ENCODE data around the gene RTBDN.
A peak's percentile ranks its signal among the peaks of the same experiment; 100 is the strongest.

The RTBDN gene

GRCh38 chr19:12792051-12792852 lies 42.1 kb downstream of the RTBDN start:
- DNase-seq (ENCODE audit: low spot score), result peak; percentile 80

DNA sequence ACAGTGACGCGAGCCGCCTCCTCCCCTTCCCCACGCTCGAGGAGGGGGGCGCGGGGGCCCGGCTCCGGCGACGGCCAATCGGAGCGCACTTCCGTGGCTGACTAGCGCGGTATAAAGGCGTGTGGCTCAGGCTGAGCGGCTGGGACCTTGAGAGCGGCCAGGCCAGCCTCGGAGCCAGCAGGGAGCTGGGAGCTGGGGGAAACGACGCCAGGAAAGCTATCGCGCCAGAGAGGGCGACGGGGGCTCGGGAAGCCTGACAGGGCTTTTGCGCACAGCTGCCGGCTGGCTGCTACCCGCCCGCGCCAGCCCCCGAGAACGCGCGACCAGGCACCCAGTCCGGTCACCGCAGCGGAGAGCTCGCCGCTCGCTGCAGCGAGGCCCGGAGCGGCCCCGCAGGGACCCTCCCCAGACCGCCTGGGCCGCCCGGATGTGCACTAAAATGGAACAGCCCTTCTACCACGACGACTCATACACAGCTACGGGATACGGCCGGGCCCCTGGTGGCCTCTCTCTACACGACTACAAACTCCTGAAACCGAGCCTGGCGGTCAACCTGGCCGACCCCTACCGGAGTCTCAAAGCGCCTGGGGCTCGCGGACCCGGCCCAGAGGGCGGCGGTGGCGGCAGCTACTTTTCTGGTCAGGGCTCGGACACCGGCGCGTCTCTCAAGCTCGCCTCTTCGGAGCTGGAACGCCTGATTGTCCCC lies 42.9 kb downstream of the RTBDN start, which contains the start of gene JUNB:
Gene JUNB, plus strand, starts transcription at position 142 of the 706 bp plus-strand sequence. Its CDS starts 286 bp downstream, at position 428.
- peak; percentile 93 for DNase-seq (ENCODE audit: low spot score)

DNA sequence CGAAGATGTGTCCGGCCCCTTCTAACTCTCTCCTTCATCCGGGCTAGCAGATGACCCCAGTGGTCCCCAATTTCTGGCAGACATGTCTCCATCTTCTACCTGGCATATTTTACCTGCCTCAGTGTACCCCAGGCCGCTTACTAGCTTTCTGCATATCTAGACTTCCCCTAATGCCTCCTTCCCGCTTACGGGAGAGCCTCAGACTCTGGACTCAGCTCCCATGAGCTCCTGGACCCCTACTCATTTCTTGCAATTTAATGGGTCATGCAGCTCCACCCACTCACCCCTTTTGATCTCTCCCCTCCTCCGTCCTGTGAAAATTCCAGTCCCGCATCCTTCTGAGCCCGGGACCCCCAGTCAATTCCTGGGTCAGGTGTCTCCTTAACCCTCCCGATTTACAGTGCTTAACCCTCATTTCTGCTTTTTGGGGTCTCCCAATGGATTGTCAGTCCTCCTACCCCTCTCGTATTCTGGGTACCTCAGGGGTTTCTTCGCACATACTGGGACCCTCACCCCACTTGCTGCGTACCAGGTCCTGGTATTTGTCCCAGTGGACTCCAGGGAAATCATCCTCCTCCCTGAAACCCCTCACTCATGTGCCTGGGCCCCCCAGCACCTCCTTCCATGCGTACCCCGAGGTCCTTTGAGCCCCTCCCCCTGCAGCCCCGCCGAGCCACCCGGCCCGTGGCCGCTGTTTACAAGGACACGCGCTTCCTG lies 43.6 kb downstream of the RTBDN start:
- DNase-seq (ENCODE audit: low spot score), result no peak

DNA sequence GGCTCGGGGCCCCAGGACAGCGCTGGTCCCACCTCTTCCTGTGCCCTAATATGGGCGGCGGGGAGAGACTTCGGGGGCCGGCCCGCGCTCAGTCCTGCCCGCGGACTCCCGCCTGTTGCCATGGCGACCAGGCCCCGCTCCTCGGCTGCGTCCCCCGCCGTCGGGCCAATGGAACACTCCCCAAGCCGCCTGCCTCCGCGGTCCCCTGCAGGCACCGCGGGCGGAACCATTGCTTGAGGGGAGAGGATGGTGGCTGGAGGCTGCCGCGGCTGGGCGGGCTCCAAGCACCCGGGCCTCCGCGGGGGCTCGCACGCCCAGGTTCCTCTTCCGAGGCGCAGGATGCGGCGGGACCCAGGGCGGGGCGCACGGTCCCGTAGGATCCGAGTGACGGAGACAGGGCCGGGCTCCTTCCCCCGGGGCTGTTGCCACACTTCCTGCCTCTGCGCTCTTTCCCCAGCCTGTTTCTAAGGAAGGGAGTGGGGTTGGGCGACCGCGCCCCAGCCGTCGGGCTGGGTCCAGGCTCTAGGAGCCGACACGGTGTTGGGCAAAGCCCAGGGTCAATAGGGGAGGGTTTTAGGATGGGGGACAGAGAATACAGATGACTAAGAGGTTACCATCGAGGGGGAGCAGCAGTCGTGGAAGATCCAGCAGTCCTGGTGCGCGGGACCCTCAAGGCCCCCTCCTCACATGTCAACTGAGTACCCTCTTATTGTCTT lies 44.3 kb downstream of the RTBDN start:
- DNase-seq (ENCODE audit: low spot score), result peak; percentile 97

DNA sequence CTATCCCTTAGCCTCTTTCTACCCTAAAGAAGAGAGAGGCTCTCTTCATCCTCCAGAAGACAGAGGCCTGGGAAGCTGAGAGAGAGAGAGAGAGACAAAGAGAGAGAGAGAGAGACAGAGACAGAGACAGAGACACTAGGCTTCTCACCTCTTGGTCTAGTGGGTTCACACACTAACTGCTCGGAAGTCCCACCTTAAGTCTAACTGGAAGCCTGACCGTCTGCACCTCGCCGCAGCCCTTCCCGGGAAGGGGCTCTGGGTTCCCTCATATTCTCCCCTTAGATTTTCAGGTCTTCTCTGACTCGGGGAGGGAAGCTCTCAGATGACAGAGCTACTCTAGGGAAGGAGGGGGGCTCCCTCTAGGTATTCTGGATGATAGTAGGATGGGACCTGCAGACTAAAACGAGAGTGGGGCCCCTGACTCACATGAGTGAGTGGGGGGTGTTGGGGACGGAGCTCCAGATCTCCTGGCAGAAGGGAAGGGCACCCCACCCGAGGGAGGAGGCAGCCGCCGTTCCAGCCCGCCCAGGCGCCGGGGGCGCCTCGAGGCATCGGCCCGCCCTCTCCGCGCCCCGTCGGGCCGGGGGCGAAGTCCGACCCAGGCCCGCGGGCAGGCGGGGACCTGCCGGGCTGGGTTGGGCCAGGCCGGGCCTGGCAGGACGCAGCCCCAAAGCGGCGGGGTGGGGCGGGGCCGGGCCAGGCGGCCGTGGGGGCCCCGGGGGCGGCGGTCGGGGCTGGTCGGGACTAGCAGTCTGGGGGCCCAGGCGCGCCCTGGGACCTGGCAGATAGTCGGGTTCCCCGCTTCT lies 45.1 kb downstream of the RTBDN start:
- no peak for DNase-seq (ENCODE audit: low spot score)

GRCh38 chr19:12788682-12789097 lies 45.7 kb downstream of the RTBDN start:
- DNase-seq (ENCODE audit: low spot score), result peak; percentile 77

DNA sequence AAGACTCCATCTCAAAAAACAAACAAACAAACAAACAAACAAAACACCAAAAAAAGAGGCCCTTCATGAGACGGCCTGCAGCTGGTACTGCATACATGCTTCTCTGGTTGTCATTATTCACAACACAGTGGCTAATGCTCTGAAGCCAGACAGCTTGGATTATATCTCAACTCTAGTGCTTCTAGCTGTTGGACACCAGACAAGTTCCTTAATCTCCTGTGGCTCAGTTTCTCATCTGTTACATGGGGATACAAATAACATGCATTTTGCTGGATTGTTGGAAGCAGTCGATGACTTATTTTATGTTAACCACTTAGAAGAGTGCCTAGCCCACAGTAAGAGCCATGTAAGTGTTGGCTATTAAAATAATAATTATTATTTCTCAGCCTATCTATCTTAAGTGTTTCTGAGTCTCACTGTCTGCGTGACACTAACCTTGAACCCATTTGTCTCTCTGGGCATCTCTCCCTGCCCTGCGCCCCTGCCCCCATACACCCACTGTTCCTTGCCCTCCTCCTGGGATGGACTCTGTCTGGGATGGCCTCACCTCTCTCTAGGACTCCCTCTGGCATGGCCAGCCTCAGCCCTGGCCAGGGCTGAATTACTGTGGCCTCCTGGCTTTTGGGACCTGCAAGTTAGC lies 46.2 kb downstream of the RTBDN start:
- DNase-seq (ENCODE audit: low spot score), result no peak

GRCh38 chr19:12787458-12787857 lies 46.9 kb downstream of the RTBDN start:
- no peak for DNase-seq (ENCODE audit: low spot score)

DNA sequence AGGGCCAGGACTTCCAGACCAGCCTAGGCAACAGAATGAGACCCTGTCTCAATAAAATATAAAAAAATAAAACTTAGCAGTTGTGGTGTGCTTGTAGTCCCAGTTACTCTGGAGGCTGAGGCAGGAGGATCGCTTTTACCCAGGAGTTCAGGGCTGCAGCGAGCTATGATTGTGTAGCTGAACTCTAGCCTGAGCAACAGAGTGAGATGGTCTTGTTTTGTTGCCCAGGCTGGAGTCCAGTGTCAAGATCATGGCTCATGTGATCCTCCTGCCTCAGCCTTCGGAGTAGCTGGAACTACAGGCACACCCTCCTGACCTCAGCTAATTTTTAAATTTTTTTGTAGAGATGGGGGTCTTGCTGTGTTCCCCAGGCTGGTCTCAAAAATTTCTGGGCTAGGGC lies 47.4 kb downstream of the RTBDN start:
- no peak for DNase-seq (ENCODE audit: low spot score)

- DNase-seq (ENCODE audit: low spot score), result no peak
Measured at GRCh38 chr19:12786141-12786870, 48.1 kb downstream of the RTBDN start.

GRCh38 chr19:12785431-12786031 lies 48.8 kb downstream of the RTBDN start:
- no peak for DNase-seq (ENCODE audit: low spot score)

GRCh38 chr19:12784871-12785430 lies 49.4 kb downstream of the RTBDN start:
- DNase-seq (ENCODE audit: low spot score), result no peak

DNA sequence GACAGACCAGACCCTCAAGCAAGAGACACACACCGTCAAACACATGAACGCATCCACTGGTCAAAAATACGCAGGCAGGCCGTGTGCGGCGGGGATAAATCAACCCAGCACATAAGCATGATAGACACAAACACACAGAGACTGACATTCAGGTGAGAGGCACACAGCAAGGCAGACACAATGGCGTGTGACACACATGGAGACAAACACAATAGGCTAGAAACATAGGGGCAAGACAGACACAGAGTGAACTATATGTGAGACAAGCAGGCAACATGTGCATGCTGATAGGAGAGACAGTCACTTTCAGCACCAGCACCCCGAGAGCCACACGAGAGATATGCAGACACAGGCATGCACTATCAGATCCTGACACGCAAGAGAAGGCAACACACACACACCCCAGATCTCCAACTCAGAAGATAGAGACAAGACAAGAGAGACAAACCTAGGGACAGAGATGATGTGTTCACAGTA lies 49.9 kb downstream of the RTBDN start:
- DNase-seq (ENCODE audit: low spot score), result no peak

GRCh38 chr19:12783849-12784393 lies 50.5 kb downstream of the RTBDN start:
- DNase-seq (ENCODE audit: low spot score), result no peak

- DNase-seq (ENCODE audit: low spot score), result no peak
Measured at GRCh38 chr19:12783291-12783848, 51.0 kb downstream of the RTBDN start.

GRCh38 chr19:12782424-12783290 lies 51.7 kb downstream of the RTBDN start:
- DNase-seq (ENCODE audit: low spot score), result peak; percentile 79

DNA sequence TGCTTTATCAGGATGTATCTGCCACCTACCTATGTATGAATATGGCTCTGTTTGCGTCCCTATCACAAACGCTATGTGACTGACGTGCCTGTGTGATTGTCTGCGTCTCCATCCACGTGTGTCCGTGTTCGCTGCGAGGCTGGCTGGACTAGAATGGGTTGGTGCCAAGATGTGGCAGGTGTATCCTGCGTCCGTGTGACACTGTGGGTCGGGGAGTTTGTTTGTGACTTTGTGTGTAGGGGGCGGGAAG lies 52.3 kb downstream of the RTBDN start:
- DNase-seq (ENCODE audit: low spot score), result peak; percentile 54

Measured in ecto neural progenitor cell (in vitro differentiated cells).